Measurements from ENCODE around the gene GPR150.

GPR150 gene

DNA sequence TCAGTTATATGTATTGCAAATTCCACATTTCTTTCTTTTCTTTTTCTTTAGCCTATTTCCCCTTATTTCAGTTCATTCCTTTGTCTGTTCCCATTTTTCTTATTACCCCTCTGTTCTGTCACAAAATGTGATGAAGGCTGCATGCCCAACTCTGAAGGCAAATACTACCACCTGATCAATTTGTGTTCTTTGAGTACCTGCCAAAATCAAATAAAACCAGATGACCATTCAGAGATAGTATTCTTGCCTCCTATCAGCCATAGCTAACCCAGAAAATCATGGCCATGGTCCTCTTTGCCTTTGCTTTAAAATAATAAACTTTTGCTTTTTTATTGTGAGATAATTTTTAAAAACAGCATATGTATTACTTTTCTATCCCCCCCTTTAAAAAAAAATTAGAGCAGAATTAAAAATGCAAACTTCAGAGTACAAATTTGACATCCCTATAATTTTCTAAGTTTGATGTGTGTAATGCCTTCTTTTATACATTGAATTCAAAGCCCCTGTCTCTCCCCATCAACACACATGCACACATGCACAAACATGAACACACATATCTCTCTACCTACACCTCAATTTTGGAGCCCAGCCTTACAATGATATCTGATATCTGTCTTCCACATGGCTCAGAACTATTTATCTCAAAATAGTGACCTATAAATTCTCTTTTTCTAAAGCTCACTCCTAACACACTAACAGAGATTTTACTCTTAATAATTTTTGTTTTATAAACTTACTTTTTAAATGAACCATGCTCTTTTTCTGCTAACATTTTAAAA lies 30.1 kb downstream of the GPR150 start:
- no peak for DNase-seq (ENCODE audit: low read depth in 2 of 2)

GRCh38 chr5:95652849-95653248 lies 33.0 kb downstream of the GPR150 start:
- no peak for DNase-seq (ENCODE audit: low read depth in 2 of 2)

DNA sequence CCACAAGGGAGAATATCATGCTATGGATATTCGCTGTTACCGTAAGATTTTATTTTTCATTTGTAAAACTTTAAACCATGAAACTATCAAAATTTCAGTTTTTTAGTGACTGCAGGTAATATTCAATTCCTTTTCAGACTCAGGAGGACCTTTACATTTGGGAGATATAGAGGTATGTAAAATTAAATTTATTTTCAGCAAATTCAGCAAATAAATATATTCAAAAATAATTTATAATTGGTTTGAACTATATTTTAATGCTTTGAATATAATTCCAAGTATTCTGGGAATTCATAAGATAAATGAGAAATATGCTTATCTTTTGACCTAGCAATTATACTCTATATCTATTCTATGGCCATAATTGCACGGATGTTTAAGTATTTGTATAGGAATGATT lies 34.3 kb downstream of the GPR150 start:
- no peak for DNase-seq (ENCODE audit: low read depth in 2 of 2)

DNA sequence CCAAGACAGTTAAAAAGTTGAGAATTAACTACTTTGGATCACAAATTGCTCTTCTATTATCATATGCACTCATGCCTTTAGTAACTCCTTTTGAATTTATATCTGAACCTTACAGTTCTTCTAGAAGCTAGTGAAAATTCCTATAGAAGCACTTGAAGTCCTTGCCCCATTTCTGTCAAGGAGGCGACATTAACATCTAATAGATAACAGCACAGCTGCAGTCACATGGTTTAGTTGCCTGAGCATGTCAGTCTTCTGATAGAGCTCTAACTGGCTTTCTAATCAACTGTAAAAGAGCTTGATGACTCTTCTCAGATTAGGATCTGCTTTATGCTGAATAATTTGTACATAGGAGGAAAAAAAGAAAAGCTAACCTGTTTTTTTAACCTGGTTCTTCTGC lies 35.7 kb downstream of the GPR150 start:
- no peak for DNase-seq (ENCODE audit: low read depth in 2 of 2)

GRCh38 chr5:95660060-95660459 lies 40.2 kb downstream of the GPR150 start:
- no peak for DNase-seq (ENCODE audit: low read depth in 2 of 2)

- DNase-seq (ENCODE audit: low read depth in 2 of 2) = no peak
Measured at GRCh38 chr5:95662946-95663345, 43.1 kb downstream of the GPR150 start.

GRCh38 chr5:95664204-95664786 lies 44.4 kb downstream of the GPR150 start:
- peak in 1 of 2 donors; percentile 20 for DNase-seq (ENCODE audit: low read depth in 2 of 2)

- DNase-seq (ENCODE audit: low read depth in 2 of 2) = no peak
Measured at GRCh38 chr5:95667061-95667618, 47.3 kb downstream of the GPR150 start.

DNA sequence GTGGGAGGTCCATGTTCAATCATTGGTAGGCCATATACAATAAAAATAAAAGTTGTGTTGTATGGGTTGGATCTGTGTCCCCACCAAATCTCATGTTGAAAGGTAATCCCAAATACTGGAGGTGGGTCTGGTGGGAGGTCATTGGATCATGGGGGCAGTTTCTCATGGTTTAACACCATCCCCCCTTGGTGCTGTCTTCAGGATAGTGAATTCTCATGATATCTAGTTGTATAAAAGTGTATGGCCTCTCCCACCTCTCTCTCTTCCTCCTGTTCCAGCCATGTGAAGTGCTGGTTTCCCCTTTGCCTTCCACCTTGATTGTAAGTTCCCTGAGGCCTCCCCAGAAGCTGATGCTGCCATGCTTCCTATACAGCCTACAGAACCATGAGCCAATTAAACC lies 47.8 kb downstream of the GPR150 start:
- no peak for DNase-seq (ENCODE audit: low read depth in 2 of 2)

DNA sequence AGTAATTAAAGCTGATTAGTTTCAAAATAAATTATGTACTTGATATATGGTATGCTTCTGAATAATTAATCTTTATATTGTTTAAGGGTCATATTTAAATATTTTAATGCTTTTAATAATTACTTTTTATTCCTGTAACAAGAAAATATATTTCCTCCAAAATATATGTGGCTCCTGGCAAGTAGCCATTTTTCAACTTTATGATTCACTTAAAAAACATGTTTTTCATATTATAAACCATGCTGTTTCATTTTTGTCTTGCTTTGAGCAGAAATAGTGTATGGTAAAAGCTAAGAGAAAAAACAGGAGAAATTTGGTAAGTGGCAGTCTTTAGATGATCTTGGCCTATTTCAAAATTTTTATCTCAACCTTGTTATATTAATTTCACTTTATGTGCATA lies 48.3 kb downstream of the GPR150 start:
- no peak for DNase-seq (ENCODE audit: low read depth in 2 of 2)

- no peak for DNase-seq (ENCODE audit: low read depth in 2 of 2)
Measured at GRCh38 chr5:95668728-95669127, 48.8 kb downstream of the GPR150 start.

GRCh38 chr5:95669540-95669939 lies 49.7 kb downstream of the GPR150 start:
- no peak for DNase-seq (ENCODE audit: low read depth in 2 of 2)

DNA sequence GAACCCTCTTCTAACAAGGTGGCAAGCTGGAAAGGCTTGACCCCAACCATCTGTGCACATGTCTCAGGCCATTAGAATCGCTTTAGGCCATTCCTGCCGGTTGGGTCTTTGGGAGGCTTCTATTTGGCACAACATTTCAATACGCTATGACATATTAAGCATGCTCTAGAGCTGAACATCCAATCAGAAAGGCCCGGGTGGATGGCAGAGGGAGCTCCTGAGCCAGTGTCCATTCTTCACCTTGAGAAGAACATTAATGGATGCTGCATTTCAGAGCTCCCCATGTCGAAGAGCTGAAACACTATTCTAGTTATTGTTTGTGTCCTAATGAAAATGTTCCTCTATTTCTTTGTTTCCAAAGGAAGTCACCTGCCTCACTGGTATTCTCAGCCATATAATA lies 50.1 kb downstream of the GPR150 start:
- DNase-seq (ENCODE audit: low read depth in 2 of 2) = no peak

DNA sequence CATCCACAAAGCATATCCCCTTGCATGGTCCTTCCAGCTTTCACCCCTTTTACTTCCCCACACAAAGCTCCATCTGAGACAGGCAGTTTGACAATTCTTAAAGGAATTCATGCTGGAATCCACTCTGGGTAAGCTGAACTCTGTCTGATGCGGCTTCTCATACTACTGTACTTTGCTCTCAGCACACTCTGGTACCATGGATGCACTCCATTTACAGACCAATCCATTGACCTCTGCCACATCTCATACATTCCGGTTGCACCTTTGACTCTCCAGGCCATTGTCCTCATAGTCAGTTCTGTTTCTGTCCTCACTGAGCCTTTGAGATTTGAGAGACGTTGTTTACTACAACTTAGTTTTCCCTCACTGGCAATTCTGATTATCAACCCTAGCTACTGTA lies 50.7 kb downstream of the GPR150 start:
- no peak for DNase-seq (ENCODE audit: low read depth in 2 of 2)
